ENCODE results near the gene RBM22.

DNA sequence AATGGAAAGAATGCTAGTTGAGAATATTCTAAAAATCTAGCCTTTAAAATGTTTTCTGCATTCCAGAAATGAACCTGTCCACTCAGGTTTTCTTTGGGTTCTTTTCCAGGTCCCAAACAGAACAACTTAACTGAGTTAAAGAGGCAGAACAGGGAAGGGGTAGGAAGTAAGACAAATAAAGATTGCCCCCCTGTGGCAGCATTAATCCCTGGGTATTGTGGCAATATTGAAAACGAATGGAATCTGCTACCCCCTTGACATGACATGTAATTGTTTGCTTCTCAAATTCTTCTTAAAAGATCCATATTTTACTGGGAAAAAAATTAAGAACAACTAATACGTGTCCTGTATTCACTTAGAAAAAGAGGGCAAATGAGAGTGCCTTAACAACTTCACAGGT lies 9.3 kb upstream of the RBM22 start:
- TF ChIP-seq, protein P1, sequence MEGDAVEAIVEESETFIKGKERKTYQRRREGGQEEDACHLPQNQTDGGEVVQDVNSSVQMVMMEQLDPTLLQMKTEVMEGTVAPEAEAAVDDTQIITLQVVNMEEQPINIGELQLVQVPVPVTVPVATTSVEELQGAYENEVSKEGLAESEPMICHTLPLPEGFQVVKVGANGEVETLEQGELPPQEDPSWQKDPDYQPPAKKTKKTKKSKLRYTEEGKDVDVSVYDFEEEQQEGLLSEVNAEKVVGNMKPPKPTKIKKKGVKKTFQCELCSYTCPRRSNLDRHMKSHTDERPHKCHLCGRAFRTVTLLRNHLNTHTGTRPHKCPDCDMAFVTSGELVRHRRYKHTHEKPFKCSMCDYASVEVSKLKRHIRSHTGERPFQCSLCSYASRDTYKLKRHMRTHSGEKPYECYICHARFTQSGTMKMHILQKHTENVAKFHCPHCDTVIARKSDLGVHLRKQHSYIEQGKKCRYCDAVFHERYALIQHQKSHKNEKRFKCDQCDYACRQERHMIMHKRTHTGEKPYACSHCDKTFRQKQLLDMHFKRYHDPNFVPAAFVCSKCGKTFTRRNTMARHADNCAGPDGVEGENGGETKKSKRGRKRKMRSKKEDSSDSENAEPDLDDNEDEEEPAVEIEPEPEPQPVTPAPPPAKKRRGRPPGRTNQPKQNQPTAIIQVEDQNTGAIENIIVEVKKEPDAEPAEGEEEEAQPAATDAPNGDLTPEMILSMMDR (IDR thresholded peaks at IDR 0.05) = no peak
- no peak for TF ChIP-seq MYBL2 (CRISPR knock-in tag; IDR thresholded peaks at IDR 0.05)
- TF ChIP-seq, protein P2, sequence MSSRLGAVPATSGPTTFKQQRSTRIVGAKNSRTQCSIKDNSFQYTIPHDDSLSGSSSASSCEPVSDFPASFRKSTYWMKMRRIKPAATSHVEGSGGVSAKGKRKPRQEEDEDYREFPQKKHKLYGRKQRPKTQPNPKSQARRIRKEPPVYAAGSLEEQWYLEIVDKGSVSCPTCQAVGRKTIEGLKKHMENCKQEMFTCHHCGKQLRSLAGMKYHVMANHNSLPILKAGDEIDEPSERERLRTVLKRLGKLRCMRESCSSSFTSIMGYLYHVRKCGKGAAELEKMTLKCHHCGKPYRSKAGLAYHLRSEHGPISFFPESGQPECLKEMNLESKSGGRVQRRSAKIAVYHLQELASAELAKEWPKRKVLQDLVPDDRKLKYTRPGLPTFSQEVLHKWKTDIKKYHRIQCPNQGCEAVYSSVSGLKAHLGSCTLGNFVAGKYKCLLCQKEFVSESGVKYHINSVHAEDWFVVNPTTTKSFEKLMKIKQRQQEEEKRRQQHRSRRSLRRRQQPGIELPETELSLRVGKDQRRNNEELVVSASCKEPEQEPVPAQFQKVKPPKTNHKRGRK (CRISPR knock-in tag; IDR thresholded peaks at IDR 0.05; ENCODE audit: borderline replicate concordance) = no peak
- TF ChIP-seq ZNF138 (CRISPR knock-in tag; conservative IDR thresholded peaks at IDR 0.05) = no peak
- no peak for TF ChIP-seq MXD4 (CRISPR knock-in tag; IDR thresholded peaks at IDR 0.05; ENCODE audit: borderline replicate concordance)
- TF ChIP-seq CBFB (CRISPR knock-in tag; IDR thresholded peaks at IDR 0.05; ENCODE audit: low read depth) = no peak
- no peak for TF ChIP-seq KAT7 (CRISPR knock-in tag; IDR thresholded peaks at IDR 0.05; ENCODE audit: borderline replicate concordance)
- no peak for TF ChIP-seq TCF7 (CRISPR knock-in tag; IDR thresholded peaks at IDR 0.05; ENCODE audit: low read depth)
- no peak for TF ChIP-seq CREB1 (CRISPR knock-in tag; IDR thresholded peaks at IDR 0.05)
- TF ChIP-seq, protein P3, sequence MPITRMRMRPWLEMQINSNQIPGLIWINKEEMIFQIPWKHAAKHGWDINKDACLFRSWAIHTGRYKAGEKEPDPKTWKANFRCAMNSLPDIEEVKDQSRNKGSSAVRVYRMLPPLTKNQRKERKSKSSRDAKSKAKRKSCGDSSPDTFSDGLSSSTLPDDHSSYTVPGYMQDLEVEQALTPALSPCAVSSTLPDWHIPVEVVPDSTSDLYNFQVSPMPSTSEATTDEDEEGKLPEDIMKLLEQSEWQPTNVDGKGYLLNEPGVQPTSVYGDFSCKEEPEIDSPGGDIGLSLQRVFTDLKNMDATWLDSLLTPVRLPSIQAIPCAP (CRISPR knock-in tag; IDR thresholded peaks at IDR 0.05) = no peak
- TF ChIP-seq TEAD4 (CRISPR knock-in tag; IDR thresholded peaks at IDR 0.05) = no peak

All from WTC11 (cell line).